Measurements from ENCODE around the gene YTHDC1. TPM values are rescaled to one million over a fixed set of nuclear protein-coding genes. Genes with fewer than 3 reads are reported as not detected.

YTHDC1 gene
- total RNA-seq, 2 experiments from 2014 or later: 383 to 389 TPM

DNA sequence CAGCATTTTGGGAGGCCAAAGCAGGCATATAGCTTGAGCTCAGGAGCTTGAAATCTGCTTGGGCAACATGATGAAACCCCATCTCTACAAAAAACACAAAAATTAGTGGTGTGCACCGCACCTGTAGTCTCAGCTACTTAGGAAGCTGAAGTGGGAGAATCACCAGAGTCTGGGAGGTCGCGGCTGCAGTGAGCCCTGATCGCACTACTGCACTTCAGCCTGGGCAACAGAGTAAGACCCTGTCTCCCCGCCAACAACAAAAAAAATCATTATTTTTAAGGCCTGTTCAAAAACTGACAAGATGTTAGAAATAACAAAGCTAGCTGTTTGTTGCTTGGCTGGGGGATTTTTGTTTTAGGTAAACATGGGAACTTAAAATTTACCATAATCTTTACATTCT, 5.1 kb downstream of the YTHDC1 start:
- H3K27me3 Mint-ChIP-seq: no peaks in the 10 kb centered on the region
- Histone ChIP-seq H3K9me3 (ENCODE audit: control insufficient read depth in 1 of 2, insufficient read depth in 1 of 2, low read length in 2 of 2) (no peaks in the 10 kb centered on the region), H3K27ac (ENCODE audit: low read depth in 1 of 2, low read length in 2 of 2) (no peak overlapping the region), H3K27me3 (ENCODE audit: control insufficient read depth in 1 of 2, insufficient read depth in 2 of 2, low read length in 2 of 2) (no peaks in the 10 kb centered on the region), H3K36me3 (ENCODE audit: insufficient read depth, low read length) (peaks cover 17% of the 10 kb centered on the region), H3K4me1 (ENCODE audit: insufficient read depth, low read length) (peaks cover 30% of the 10 kb centered on the region), H3K4me3 (ENCODE audit: low read length) (no peak overlapping the region)
- intact Hi-C loops (cut with DNase I, micrococcal nuclease): loop anchor here (5.0 kb wide), 4 partner anchors 32 to 802 kb away; no protein-coding TSS in a partner anchor
- POLR2A ChIA-PET: no interaction called here
- no peak for ATAC-seq (ENCODE audit: poor library complexity)
- H3K27ac Mint-ChIP-seq: peak overlapping the region; percentile 52
- H3K9me3 Mint-ChIP-seq: no peaks in the 10 kb centered on the region
- CTCF ChIA-PET: interaction anchor here (1.5 to 1.6 kb wide), 2 partner anchors 11 to 31 kb away, joined by 3 to 6 read pairs; no protein-coding TSS in a partner anchor
- no peak for TF ChIP-seq CTCF (IDR thresholded peaks at IDR 0.05)
- no peak for DNase-seq
- peaks cover 91% of the 10 kb centered on the region for H3K4me1 Mint-ChIP-seq (ENCODE audit: low read depth)
- peaks cover 57% of the 10 kb centered on the region for H3K36me3 Mint-ChIP-seq (ENCODE audit: low read depth)
- H3K4me3 Mint-ChIP-seq: peak overlapping the region; percentile 69

DNA sequence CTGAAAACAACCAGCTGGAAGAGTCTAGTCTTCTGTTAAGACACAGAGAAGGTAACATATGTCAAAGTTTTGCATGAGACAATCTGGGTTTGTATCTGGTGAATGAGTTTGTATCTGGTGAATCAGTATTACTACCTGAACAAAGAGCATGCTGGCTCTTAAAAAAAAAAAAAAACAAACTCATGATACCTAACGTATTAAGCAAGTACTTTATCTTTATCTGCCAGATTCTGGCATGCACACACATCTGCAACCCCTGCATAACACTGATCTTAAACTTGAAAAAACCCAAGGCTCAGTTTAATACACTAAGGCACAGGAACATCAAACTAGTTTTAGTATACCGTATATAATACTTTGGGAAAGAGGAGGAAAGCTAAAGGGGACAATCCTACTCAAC, 5.8 kb downstream of the YTHDC1 start:
- Mint-ChIP-seq H3K4me3 (peak overlapping the region; percentile 69), H3K36me3 (ENCODE audit: low read depth) (peaks cover 52% of the 10 kb centered on the region), H3K27me3 (no peaks in the 10 kb centered on the region), H3K4me1 (ENCODE audit: low read depth) (peaks cover 96% of the 10 kb centered on the region), H3K9me3 (no peaks in the 10 kb centered on the region), H3K27ac (peak overlapping the region; percentile 52)
- Histone ChIP-seq H3K36me3 (ENCODE audit: insufficient read depth, low read length) (peaks cover 17% of the 10 kb centered on the region), H3K4me1 (ENCODE audit: insufficient read depth, low read length) (peaks cover 30% of the 10 kb centered on the region), H3K4me3 (ENCODE audit: low read length) (no peak overlapping the region), H3K27me3 (ENCODE audit: control insufficient read depth in 1 of 2, insufficient read depth in 2 of 2, low read length in 2 of 2) (no peaks in the 10 kb centered on the region), H3K27ac (ENCODE audit: low read depth in 1 of 2, low read length in 2 of 2) (no peak overlapping the region), H3K9me3 (ENCODE audit: control insufficient read depth in 1 of 2, insufficient read depth in 1 of 2, low read length in 2 of 2) (no peaks in the 10 kb centered on the region)
- intact Hi-C loops (cut with DNase I, micrococcal nuclease): loop anchor here in 1 of 2 experiments (5.0 kb wide), 1 partner anchor 33 kb away; no protein-coding TSS in a partner anchor
- CTCF ChIA-PET: interaction anchor here (0.6 to 1.7 kb wide), 5 partner anchors 11 to 32 kb away, joined by 3 to 6 read pairs (median 3); no protein-coding TSS in a partner anchor
- TF ChIP-seq CTCF (IDR thresholded peaks at IDR 0.05): no peak
- DNase-seq: no peak
- POLR2A ChIA-PET: no interaction called here
- ATAC-seq (ENCODE audit: poor library complexity): peak; percentile 23

- no peaks in the 10 kb centered on the region for H3K9me3 ChIP-seq (ENCODE audit: control insufficient read depth in 1 of 2, insufficient read depth in 1 of 2, low read length in 2 of 2)
- no peak overlapping the region for H3K4me3 ChIP-seq (ENCODE audit: low read length)
- H3K4me3 Mint-ChIP-seq: peak overlapping the region; percentile 55
- DNase-seq: no peak
- peak overlapping the region; percentile 51 for H3K27ac Mint-ChIP-seq
- peaks cover 25% of the 10 kb centered on the region for H3K36me3 ChIP-seq (ENCODE audit: insufficient read depth, low read length)
- H3K27ac ChIP-seq (ENCODE audit: low read depth in 1 of 2, low read length in 2 of 2): no peak overlapping the region
- no peak for TF ChIP-seq CTCF (IDR thresholded peaks at IDR 0.05)
- H3K27me3 Mint-ChIP-seq: no peaks in the 10 kb centered on the region
- peaks cover 49% of the 10 kb centered on the region for H3K36me3 Mint-ChIP-seq (ENCODE audit: low read depth)
- ATAC-seq (ENCODE audit: poor library complexity): peak; percentile 24
- H3K27me3 ChIP-seq (ENCODE audit: control insufficient read depth in 1 of 2, insufficient read depth in 2 of 2, low read length in 2 of 2): no peaks in the 10 kb centered on the region
- ChIA-PET CTCF (no interaction called here), POLR2A (no interaction called here)
- intact Hi-C loops (cut with DNase I, micrococcal nuclease): loop anchor here in 1 of 2 experiments (5.0 kb wide), 1 partner anchor 35 kb away; no protein-coding TSS in a partner anchor
- peaks cover 90% of the 10 kb centered on the region for H3K4me1 Mint-ChIP-seq (ENCODE audit: low read depth)
- H3K9me3 Mint-ChIP-seq: no peaks in the 10 kb centered on the region
- peaks cover 36% of the 10 kb centered on the region for H3K4me1 ChIP-seq (ENCODE audit: insufficient read depth, low read length)
Observed at GRCh38 chr4:68342134-68342533, 7.8 kb downstream of the YTHDC1 start.

Data from CD4-positive, alpha-beta T cell (primary cell).